ENCODE results near the gene B3GNT4.

The B3GNT4 gene

GRCh38 chr12:122197612-122197966 is 5.9 kb upstream of the B3GNT4 start:
- Histone ChIP-seq H3K36me3 (ENCODE audit: insufficient read depth) (no peaks in the 10 kb centered on the region), H2AFZ (ENCODE audit: low read depth) (no peak overlapping the region), H3K4me2 (no peak overlapping the region), H3K27me3 (ENCODE audit: insufficient read depth, low read depth) (no peaks in the 10 kb centered on the region), H4K20me1 (ENCODE audit: insufficient read depth) (no peaks in the 10 kb centered on the region), H3K4me1 (ENCODE audit: low read depth, poor library complexity, severe bottlenecking) (peaks cover 1% of the 10 kb centered on the region), H3K4me3 (IDR thresholded peaks at IDR 0.05; ENCODE audit: insufficient read depth, low read depth, low read length) (no peak overlapping the region), H3K27ac (no peak overlapping the region), H3K9ac (no peak overlapping the region), H3K79me2 (ENCODE audit: insufficient read depth, low read depth) (no peaks in the 10 kb centered on the region)
- TF ChIP-seq, protein P1, sequence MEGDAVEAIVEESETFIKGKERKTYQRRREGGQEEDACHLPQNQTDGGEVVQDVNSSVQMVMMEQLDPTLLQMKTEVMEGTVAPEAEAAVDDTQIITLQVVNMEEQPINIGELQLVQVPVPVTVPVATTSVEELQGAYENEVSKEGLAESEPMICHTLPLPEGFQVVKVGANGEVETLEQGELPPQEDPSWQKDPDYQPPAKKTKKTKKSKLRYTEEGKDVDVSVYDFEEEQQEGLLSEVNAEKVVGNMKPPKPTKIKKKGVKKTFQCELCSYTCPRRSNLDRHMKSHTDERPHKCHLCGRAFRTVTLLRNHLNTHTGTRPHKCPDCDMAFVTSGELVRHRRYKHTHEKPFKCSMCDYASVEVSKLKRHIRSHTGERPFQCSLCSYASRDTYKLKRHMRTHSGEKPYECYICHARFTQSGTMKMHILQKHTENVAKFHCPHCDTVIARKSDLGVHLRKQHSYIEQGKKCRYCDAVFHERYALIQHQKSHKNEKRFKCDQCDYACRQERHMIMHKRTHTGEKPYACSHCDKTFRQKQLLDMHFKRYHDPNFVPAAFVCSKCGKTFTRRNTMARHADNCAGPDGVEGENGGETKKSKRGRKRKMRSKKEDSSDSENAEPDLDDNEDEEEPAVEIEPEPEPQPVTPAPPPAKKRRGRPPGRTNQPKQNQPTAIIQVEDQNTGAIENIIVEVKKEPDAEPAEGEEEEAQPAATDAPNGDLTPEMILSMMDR (conservative IDR thresholded peaks at IDR 0.05; ENCODE audit: low read depth, low read length) = no peak

DNA sequence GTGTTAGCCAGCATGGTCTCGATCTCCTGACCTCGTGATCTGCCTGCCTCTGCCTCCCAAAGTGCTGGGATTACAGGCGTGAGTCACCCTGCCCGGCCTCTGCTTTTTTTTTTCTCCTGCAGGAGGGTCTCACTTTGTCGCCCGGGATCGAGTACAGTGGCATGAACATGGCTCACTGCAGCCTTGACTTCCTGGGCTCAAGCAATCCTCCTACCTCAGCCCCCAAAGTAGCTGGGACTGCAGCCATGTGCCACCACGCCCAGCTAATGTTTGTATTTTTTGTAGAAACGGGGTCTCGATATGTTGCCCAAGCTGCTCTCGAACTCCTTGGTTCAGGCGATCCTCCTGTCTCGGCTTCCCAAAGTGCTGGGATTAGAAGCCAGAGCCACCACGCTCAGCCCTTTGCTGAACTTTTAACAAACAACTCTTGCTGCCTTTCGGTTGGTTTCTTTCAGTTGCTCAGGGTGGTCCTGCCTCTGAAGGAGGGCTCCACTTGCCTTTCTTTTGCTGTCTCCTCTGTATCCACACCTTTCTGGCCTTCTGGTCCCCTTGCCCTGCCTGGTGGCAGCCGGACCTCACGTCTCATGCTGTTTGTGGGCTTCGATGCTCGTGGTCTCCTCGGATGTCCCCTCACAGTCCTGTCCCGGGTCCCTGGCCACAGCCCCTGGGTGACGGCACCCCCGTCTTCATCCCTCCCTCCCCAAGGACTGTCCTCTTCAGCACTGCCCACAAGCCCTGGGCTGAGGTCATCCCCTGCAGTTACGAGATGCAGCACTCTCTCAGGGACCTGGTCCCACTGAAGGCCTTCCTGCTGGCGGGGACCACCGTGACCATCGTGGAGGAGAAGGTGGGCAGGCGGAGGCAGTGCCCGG is 3.8 kb upstream of the B3GNT4 start:
- no peak overlapping the region for H3K4me3 ChIP-seq (IDR thresholded peaks at IDR 0.05; ENCODE audit: insufficient read depth, low read depth, low read length)
- H2AFZ ChIP-seq (ENCODE audit: low read depth) = no peak overlapping the region
- no peak overlapping the region for H3K27ac ChIP-seq
- H3K27me3 ChIP-seq (ENCODE audit: insufficient read depth, low read depth) = no peaks in the 10 kb centered on the region
- no peak overlapping the region for H3K9ac ChIP-seq
- H3K36me3 ChIP-seq (ENCODE audit: insufficient read depth) = no peaks in the 10 kb centered on the region
- H4K20me1 ChIP-seq (ENCODE audit: insufficient read depth) = no peaks in the 10 kb centered on the region
- TF ChIP-seq, protein P1 (conservative IDR thresholded peaks at IDR 0.05; ENCODE audit: low read depth, low read length) = no peak
- peaks cover 6% of the 10 kb centered on the region for H3K4me1 ChIP-seq (ENCODE audit: low read depth, poor library complexity, severe bottlenecking)
- no peak overlapping the region for H3K4me2 ChIP-seq
- no peaks in the 10 kb centered on the region for H3K79me2 ChIP-seq (ENCODE audit: insufficient read depth, low read depth)

GRCh38 chr12:122200541-122201175 is 2.9 kb upstream of the B3GNT4 start:
- TF ChIP-seq, protein P1 (conservative IDR thresholded peaks at IDR 0.05; ENCODE audit: low read depth, low read length) = no peak
- Histone ChIP-seq H3K36me3 (ENCODE audit: insufficient read depth) (no peaks in the 10 kb centered on the region), H3K4me3 (IDR thresholded peaks at IDR 0.05; ENCODE audit: insufficient read depth, low read depth, low read length) (no peak overlapping the region), H3K4me2 (no peak overlapping the region), H4K20me1 (ENCODE audit: insufficient read depth) (no peaks in the 10 kb centered on the region), H3K4me1 (ENCODE audit: low read depth, poor library complexity, severe bottlenecking) (peaks cover 6% of the 10 kb centered on the region), H3K27ac (no peak overlapping the region), H3K9ac (no peak overlapping the region), H3K79me2 (ENCODE audit: insufficient read depth, low read depth) (no peaks in the 10 kb centered on the region), H3K27me3 (ENCODE audit: insufficient read depth, low read depth) (no peaks in the 10 kb centered on the region), H2AFZ (ENCODE audit: low read depth) (no peak overlapping the region)

DNA sequence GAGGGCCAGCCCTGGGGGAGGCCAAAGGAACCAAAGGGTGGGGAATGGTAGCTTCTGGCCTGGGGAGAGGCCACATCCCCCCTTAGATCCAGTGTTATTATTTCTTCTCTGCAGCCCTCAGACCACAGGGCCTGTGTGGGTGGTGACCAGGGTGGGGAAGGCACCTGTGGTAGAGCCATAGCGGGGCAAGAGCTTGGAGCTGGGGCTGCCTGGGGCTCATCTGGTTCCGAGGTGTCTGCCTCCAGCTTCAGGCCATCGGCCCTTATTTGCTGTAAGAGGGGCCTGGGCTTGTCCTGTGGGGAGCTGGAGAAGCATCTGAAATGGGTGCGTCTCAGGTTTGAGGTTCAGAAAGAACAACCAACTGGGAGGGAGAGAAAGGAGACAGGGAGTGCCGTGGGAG is 2.1 kb upstream of the B3GNT4 start:
- Histone ChIP-seq H3K4me1 (ENCODE audit: low read depth, poor library complexity, severe bottlenecking) (peaks cover 6% of the 10 kb centered on the region), H2AFZ (ENCODE audit: low read depth) (no peak overlapping the region), H3K36me3 (ENCODE audit: insufficient read depth) (no peaks in the 10 kb centered on the region), H3K4me2 (no peak overlapping the region), H3K27me3 (ENCODE audit: insufficient read depth, low read depth) (no peaks in the 10 kb centered on the region), H3K4me3 (IDR thresholded peaks at IDR 0.05; ENCODE audit: insufficient read depth, low read depth, low read length) (no peak overlapping the region), H3K27ac (no peak overlapping the region), H4K20me1 (ENCODE audit: insufficient read depth) (no peaks in the 10 kb centered on the region), H3K79me2 (ENCODE audit: insufficient read depth, low read depth) (no peaks in the 10 kb centered on the region), H3K9ac (no peak overlapping the region)
- TF ChIP-seq, protein P1 (conservative IDR thresholded peaks at IDR 0.05; ENCODE audit: low read depth, low read length) = no peak

All from KMS-11 (cell line).